ENCODE measurements around the gene COMMD1.

The COMMD1 gene

GRCh38 chr2:61905372-61906185, at the start of gene COMMD1 (continued):
- TF ChIP-seq HOXD13 (CRISPR knock-in tag; IDR thresholded peaks at IDR 0.05; ENCODE audit: borderline replicate concordance) = no peak
- no peak for TF ChIP-seq WT1 (tag by site-specific recombination; IDR thresholded peaks at IDR 0.05)
- no peak for TF ChIP-seq ZNF391 (tag by site-specific recombination; IDR thresholded peaks at IDR 0.05; ENCODE audit: borderline replicate concordance, low read depth)
- TF ChIP-seq SP3 (tag by site-specific recombination; IDR thresholded peaks at IDR 0.05) = peak; percentile 82
- no peak for TF ChIP-seq ZSCAN23 (tag by site-specific recombination; IDR thresholded peaks at IDR 0.05)
- TF ChIP-seq ZNF660 (tag by site-specific recombination; IDR thresholded peaks at IDR 0.05) = peak; percentile 52; the same call in 1 of the 2 replicates
- TF ChIP-seq ZNF221 (tag by site-specific recombination; IDR thresholded peaks at IDR 0.05; ENCODE audit: borderline replicate concordance) = no peak
- no peak for TF ChIP-seq ZNF354C (tag by site-specific recombination; IDR thresholded peaks at IDR 0.05; ENCODE audit: borderline replicate concordance, low read depth)
- peak; percentile 45 for TF ChIP-seq SCRT2 (tag by site-specific recombination; IDR thresholded peaks at IDR 0.05)
- TF ChIP-seq IKZF3 (tag by site-specific recombination; IDR thresholded peaks at IDR 0.05) = no peak
- TF ChIP-seq, protein P1, sequence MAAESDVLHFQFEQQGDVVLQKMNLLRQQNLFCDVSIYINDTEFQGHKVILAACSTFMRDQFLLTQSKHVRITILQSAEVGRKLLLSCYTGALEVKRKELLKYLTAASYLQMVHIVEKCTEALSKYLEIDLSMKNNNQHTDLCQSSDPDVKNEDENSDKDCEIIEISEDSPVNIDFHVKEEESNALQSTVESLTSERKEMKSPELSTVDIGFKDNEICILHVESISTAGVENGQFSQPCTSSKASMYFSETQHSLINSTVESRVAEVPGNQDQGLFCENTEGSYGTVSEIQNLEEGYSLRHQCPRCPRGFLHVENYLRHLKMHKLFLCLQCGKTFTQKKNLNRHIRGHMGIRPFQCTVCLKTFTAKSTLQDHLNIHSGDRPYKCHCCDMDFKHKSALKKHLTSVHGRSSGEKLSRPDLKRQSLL (tag by site-specific recombination; IDR thresholded peaks at IDR 0.05) = no peak
- no peak for TF ChIP-seq ZNF596 (tag by site-specific recombination; IDR thresholded peaks at IDR 0.05)
- TF ChIP-seq SCRT1 (tag by site-specific recombination; IDR thresholded peaks at IDR 0.05; ENCODE audit: borderline replicate concordance) = no peak
- TF ChIP-seq MEIS1 (CRISPR knock-in tag; IDR thresholded peaks at IDR 0.05; ENCODE audit: borderline replicate concordance) = no peak
- TF ChIP-seq ZNF292 (tag by site-specific recombination; IDR thresholded peaks at IDR 0.05; ENCODE audit: borderline replicate concordance, low read depth) = no peak
- TF ChIP-seq ELK4 (IDR thresholded peaks at IDR 0.05; ENCODE audit: borderline replicate concordance, low read depth, low read length) = no peak
- TF ChIP-seq ZNF549 (tag by site-specific recombination; IDR thresholded peaks at IDR 0.05) = no peak
- TF ChIP-seq ZBTB11 (tag by site-specific recombination; conservative IDR thresholded peaks at IDR 0.05; ENCODE audit: low read depth) = no peak
- TF ChIP-seq, protein P2, sequence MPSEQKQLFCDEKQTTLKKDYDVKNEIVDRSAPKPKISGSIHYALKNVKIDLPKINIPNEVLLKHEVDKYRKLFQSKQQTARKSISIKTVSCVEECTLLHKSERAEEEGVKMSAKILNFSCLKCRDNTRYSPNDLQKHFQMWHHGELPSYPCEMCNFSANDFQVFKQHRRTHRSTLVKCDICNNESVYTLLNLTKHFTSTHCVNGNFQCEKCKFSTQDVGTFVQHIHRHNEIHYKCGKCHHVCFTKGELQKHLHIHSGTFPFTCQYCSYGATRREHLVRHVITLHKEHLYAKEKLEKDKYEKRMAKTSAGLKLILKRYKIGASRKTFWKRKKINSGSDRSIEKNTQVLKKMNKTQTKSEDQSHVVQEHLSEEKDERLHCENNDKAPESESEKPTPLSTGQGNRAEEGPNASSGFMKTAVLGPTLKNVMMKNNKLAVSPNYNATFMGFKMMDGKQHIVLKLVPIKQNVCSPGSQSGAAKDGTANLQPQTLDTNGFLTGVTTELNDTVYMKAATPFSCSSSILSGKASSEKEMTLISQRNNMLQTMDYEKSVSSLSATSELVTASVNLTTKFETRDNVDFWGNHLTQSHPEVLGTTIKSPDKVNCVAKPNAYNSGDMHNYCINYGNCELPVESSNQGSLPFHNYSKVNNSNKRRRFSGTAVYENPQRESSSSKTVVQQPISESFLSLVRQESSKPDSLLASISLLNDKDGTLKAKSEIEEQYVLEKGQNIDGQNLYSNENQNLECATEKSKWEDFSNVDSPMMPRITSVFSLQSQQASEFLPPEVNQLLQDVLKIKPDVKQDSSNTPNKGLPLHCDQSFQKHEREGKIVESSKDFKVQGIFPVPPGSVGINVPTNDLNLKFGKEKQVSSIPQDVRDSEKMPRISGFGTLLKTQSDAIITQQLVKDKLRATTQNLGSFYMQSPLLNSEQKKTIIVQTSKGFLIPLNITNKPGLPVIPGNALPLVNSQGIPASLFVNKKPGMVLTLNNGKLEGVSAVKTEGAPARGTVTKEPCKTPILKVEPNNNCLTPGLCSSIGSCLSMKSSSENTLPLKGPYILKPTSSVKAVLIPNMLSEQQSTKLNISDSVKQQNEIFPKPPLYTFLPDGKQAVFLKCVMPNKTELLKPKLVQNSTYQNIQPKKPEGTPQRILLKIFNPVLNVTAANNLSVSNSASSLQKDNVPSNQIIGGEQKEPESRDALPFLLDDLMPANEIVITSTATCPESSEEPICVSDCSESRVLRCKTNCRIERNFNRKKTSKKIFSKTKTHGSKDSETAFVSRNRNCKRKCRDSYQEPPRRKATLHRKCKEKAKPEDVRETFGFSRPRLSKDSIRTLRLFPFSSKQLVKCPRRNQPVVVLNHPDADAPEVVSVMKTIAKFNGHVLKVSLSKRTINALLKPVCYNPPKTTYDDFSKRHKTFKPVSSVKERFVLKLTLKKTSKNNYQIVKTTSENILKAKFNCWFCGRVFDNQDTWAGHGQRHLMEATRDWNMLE (tag by site-specific recombination; conservative IDR thresholded peaks at IDR 0.05; ENCODE audit: low read depth) = no peak
- TF ChIP-seq ZBTB7A (tag by site-specific recombination; IDR thresholded peaks at IDR 0.05; ENCODE audit: low read depth) = no peak
- no peak for TF ChIP-seq ZNF791 (tag by site-specific recombination; IDR thresholded peaks at IDR 0.05)
- TF ChIP-seq ZNF138 (tag by site-specific recombination; IDR thresholded peaks at IDR 0.05; ENCODE audit: borderline replicate concordance) = no peak
- TF ChIP-seq ZNF37A (tag by site-specific recombination; IDR thresholded peaks at IDR 0.05) = no peak
- TF ChIP-seq ZSCAN16 (tag by site-specific recombination; IDR thresholded peaks at IDR 0.05) = no peak
- no peak for TF ChIP-seq ZNF174 (tag by site-specific recombination; IDR thresholded peaks at IDR 0.05)
- 0 out of 2 replicates have a peak, but pooled peaks have one; percentile 30 for TF ChIP-seq ZNF76 (tag by site-specific recombination; IDR thresholded peaks at IDR 0.05; ENCODE audit: borderline replicate concordance, low read depth)
- TF ChIP-seq, protein P3, sequence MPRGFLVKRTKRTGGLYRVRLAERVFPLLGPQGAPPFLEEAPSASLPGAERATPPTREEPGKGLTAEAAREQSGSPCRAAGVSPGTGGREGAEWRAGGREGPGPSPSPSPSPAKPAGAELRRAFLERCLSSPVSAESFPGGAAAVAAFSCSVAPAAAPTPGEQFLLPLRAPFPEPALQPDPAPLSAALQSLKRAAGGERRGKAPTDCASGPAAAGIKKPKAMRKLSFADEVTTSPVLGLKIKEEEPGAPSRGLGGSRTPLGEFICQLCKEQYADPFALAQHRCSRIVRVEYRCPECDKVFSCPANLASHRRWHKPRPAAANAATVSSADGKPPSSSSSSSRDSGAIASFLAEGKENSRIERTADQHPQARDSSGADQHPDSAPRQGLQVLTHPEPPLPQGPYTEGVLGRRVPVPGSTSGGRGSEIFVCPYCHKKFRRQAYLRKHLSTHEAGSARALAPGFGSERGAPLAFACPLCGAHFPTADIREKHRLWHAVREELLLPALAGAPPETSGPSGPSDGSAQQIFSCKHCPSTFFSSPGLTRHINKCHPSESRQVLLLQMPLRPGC (tag by site-specific recombination; IDR thresholded peaks at IDR 0.05) = no peak
